GM12892 (cell line): ENCODE results near the gene WT1.

Experiments
- POLR2A ChIP-seq: IDR thresholded peaks from 2 replicates; pipeline ENCODE4 v1.6.1; 2011; ENCODE audit warnings: low read depth, low read length, control low read depth
- POLR2AphosphoS5 ChIP-seq: IDR thresholded peaks from 2 replicates; pipeline ENCODE4 v1.6.1; 2011; ENCODE audit warnings: low read depth, low read length, control low read depth
- TAF1 ChIP-seq: IDR thresholded peaks from 2 replicates; pipeline ENCODE4 v1.6.1; 2011; ENCODE audit warnings: low read depth, mild to moderate bottlenecking, control low read depth, low read length, borderline replicate concordance

DNA sequence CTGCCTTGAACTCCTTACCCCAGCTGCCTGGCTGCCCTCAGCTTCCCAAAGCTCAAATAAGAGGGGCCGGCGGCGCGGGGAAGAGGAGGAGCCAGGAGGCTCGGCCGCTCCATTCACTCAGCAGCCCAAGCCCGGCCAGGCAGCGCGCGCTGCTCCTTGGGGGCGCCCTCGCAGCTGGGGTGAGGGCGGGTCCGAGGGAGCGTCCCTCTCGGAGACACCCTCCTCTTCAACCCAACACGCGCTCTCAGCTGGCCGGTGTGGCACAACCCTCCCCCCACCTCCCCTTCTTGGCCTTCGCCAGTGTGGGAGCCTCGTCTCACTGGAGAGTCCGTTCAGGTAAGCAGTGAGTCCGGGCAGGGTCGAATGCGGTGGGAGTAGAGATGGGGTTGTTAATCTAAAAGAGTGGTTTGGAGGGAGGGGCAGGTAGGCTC lies at the start of gene WT1:
- TF ChIP-seq POLR2AphosphoS5, result no peak
- TF ChIP-seq POLR2A, result no peak
- no peak for TF ChIP-seq TAF1
